Camera-type eye (tissue), 1 donor: ENCODE data around the gene CNTRL. TPM values are rescaled to one million over a fixed set of nuclear protein-coding genes. Genes with fewer than 3 reads are reported as not detected.

Experiments
- total RNA-seq: library from RNA; depleted of rRNA; stranded (reverse); fragments of >200 nt; gene quantifications from one replicate; pipeline ENCODE4 v1.2.3, GENCODE V29; 2014

Gene CNTRL, protein sequence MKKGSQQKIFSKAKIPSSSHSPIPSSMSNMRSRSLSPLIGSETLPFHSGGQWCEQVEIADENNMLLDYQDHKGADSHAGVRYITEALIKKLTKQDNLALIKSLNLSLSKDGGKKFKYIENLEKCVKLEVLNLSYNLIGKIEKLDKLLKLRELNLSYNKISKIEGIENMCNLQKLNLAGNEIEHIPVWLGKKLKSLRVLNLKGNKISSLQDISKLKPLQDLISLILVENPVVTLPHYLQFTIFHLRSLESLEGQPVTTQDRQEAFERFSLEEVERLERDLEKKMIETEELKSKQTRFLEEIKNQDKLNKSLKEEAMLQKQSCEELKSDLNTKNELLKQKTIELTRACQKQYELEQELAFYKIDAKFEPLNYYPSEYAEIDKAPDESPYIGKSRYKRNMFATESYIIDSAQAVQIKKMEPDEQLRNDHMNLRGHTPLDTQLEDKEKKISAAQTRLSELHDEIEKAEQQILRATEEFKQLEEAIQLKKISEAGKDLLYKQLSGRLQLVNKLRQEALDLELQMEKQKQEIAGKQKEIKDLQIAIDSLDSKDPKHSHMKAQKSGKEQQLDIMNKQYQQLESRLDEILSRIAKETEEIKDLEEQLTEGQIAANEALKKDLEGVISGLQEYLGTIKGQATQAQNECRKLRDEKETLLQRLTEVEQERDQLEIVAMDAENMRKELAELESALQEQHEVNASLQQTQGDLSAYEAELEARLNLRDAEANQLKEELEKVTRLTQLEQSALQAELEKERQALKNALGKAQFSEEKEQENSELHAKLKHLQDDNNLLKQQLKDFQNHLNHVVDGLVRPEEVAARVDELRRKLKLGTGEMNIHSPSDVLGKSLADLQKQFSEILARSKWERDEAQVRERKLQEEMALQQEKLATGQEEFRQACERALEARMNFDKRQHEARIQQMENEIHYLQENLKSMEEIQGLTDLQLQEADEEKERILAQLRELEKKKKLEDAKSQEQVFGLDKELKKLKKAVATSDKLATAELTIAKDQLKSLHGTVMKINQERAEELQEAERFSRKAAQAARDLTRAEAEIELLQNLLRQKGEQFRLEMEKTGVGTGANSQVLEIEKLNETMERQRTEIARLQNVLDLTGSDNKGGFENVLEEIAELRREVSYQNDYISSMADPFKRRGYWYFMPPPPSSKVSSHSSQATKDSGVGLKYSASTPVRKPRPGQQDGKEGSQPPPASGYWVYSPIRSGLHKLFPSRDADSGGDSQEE (N-terminal part only)
- 38.8 TPM for total RNA-seq

DNA sequence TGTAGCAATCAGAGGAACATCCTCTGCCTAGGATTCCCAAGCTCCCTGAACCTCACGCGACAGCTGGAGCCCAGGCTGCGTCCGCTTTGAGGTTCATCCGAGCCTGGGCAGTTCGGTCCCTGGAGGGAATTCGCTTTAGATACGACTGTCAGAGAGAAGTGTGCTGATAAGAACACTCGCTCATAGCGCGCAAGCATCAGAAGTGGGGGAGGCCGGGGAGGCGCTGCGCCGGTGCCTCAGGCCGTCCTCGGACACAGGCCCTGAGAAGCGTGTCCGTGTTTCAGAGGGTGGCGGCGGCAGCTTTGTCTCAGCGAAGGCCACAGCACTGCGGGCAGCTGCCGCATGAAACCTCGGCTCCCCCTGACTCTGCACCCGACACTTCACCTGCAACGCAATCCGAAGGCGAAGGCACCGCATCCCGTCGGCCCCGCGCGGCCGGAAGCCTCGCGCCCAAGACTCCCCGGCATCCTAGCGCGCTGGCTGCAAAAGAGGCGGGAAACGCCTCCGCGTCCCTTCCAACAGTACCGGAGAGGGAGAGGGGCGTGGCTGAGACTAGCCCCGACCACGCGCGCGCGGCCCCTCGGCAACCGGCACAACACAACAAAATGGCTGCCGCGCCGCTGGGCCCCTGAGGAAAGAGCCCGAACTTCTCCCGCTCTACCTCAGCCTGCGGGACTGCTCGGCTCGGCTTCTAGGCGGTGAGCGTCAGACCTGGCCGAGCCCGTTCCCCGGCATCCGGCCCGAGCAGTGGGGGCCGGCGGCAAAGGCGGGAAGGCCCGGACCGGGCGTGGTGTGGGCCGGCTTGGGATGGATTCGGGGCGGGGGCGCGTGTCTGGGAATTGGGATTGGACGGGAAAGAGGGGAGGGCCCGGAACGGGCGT lies at the start of gene CNTRL:
Gene CNTRL, plus strand, starts transcription at position 586 of the 881 bp plus-strand sequence. CDS start 13,372 bp downstream, outside the sequence.

DNA sequence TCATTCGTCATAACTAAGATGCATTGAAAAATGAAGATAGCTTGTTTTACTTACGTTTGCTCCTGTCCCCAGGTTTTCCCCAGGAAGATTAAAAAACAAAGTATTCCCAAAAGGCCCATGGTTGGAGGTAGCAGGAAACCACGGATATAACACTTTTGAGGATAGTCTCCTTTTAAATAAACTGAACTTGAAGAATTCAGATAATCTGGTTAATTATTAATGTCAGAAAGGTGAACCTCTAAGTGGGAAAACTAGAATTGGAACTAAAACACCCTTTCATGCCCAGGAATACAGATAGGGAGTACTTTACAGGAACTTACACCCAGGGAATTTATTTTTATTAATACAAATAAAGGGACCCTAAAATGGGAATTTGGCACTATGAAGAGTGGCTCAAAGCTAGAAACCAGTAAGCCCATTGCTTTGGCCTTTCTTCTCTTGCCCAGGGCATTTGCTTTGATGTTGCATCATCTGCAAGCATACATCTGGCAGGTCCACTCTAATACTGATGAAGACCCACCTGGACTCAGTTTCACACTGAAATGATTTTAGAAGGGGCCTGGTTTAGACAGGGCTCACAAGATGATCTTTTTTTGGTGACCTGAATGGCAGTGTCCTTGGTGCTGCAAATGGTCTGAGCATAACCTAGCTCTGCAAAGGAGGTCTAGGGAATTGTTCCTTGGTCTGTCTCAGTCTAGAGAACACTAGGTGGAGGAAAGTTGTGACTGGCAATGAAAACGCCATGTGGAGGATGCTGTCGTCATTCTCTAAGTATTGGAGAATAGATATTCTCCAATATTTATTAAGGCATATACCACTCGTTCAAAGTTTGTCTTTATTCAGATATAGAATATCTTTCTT lies 24.4 kb upstream of the CNTRL start, which contains the start of gene C5:
Gene C5, minus strand, starts transcription at position 148 of the 861 bp plus-strand sequence. Its CDS starts 29 bp downstream, at position 119.

DNA sequence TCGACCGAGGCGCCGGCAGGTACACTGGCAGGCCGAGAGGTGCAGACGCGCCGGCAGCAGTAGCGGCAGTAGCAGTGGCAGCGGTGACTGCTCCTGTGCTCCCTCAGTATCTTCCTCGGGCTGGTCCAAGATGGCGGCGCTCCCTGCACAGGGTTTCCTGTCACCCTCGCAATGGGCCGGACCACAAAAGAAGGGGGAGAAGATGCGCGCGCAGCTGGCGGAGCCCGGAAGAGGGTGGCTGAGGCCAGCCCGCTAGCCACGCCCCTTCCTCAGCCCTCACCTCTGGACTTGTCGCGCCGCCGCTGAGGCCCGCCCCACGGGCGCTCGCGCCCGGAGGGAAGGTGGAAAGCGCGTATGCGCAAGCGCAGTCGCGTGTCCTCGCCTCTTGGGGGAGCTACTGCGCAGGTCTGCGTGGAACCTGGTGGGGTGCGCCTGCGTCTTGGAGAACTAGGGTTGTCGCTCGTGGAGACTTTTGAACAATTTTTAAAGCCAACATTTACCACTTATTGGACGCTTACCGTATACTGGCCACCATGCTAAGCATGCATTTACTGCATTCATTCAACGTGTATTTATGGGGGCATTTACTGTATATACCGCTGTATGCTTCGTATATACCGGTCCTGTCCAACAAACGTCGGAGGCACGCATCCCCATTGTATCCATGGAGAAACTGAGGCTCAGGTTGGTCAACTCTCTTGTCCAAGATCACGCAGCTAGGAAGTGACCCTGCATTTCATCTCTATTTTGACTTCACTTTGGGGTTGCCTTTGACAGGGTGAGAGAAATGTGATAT lies 127.2 kb downstream of the CNTRL start, which contains the start of gene RAB14:
Gene RAB14, minus strand, starts transcription at position 132 of the 796 bp plus-strand sequence. CDS start 8,457 bp downstream, outside the sequence.

Other genes with a start within 250 kb of the CNTRL start
- gene PSMD5, start 232.0 kb upstream of the CNTRL start, total RNA-seq: 36.7 TPM
- gene PHF19, start 197.8 kb upstream of the CNTRL start, total RNA-seq: 34.6 TPM
- gene TRAF1, start 148.2 kb upstream of the CNTRL start, total RNA-seq: 6.2 TPM
- gene C5, start 24.7 kb upstream of the CNTRL start, total RNA-seq: 10.0 TPM
- gene RAB14, start 126.9 kb downstream of the CNTRL start, total RNA-seq: 63.3 TPM
- gene GSN, start 193.2 kb downstream of the CNTRL start, total RNA-seq: 437 TPM